Measurements from ENCODE around the gene ARF1.

Gene ARF1

DNA sequence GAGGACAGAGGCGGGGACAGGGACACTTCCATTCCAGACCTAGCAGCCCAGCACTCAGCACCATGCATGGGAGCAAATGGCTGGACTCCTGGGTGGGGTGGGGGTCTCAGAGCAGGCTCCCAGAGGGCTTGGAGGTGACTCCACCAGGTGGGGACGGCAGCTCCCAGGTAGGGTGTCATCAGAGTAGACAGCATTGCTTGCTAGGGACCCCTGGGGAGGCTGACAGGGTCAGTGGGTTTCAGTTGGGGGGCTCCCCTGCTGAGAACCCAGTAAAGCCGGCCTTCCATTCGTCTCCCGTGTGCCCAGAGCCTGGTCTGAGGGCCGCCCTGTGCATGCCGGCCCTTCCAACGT, 62.5 kb downstream of the ARF1 start:
- H3K4me3 ChIP-seq (ENCODE audit: low read depth, low read length): no peak overlapping the region
- TF ChIP-seq, protein P1, sequence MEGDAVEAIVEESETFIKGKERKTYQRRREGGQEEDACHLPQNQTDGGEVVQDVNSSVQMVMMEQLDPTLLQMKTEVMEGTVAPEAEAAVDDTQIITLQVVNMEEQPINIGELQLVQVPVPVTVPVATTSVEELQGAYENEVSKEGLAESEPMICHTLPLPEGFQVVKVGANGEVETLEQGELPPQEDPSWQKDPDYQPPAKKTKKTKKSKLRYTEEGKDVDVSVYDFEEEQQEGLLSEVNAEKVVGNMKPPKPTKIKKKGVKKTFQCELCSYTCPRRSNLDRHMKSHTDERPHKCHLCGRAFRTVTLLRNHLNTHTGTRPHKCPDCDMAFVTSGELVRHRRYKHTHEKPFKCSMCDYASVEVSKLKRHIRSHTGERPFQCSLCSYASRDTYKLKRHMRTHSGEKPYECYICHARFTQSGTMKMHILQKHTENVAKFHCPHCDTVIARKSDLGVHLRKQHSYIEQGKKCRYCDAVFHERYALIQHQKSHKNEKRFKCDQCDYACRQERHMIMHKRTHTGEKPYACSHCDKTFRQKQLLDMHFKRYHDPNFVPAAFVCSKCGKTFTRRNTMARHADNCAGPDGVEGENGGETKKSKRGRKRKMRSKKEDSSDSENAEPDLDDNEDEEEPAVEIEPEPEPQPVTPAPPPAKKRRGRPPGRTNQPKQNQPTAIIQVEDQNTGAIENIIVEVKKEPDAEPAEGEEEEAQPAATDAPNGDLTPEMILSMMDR (IDR thresholded peaks at IDR 0.05; ENCODE audit: control insufficient read depth, extremely low read depth, insufficient read depth): no peak
- no peak for DNase-seq (ENCODE audit: low read depth)

DNA sequence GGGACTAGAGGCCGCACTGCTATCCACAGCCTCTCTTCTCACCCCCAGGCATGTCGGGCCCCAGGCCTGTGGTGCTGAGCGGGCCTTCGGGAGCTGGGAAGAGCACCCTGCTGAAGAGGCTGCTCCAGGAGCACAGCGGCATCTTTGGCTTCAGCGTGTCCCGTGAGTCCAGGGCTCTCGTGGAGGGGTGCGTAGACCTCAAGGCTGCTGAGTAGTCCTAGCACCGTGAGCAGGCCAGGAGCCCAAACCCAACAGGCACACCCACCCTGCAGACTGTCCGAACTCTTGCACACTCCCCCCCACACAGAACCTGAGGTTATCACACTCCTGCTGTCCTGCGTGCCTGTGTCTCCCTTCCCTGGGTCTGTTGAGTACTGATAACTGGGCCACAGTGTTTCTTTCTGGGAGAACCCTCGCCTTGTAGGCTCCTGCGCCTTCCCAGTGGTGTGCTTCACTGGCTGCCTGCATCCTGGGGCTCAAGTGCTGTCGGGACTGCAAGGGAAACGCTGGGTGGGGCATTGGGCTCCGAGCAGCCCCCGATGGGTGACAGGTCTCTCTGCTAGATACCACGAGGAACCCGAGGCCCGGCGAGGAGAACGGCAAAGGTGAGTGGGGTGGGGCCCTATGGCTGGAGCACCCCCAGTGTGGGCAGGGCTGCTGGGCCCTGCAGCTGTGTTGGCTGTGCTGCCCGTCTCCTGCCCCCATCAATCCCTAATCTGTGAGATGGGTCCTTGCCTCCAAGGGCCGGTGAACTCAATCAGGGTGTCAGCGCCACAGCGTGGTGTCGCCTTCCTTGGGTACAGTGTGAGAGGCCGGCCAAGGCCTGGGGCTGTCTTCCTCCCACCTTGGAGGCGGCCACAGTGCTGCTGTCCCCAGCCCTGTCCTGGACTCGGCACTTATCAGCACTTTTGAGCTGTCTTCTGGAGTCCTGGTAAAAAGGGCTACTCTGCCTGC, 63.2 kb downstream of the ARF1 start:
- no peak for DNase-seq (ENCODE audit: low read depth)
- no peak overlapping the region for H3K4me3 ChIP-seq (ENCODE audit: low read depth, low read length)
- TF ChIP-seq, protein P1 (IDR thresholded peaks at IDR 0.05; ENCODE audit: control insufficient read depth, extremely low read depth, insufficient read depth): no peak

DNA sequence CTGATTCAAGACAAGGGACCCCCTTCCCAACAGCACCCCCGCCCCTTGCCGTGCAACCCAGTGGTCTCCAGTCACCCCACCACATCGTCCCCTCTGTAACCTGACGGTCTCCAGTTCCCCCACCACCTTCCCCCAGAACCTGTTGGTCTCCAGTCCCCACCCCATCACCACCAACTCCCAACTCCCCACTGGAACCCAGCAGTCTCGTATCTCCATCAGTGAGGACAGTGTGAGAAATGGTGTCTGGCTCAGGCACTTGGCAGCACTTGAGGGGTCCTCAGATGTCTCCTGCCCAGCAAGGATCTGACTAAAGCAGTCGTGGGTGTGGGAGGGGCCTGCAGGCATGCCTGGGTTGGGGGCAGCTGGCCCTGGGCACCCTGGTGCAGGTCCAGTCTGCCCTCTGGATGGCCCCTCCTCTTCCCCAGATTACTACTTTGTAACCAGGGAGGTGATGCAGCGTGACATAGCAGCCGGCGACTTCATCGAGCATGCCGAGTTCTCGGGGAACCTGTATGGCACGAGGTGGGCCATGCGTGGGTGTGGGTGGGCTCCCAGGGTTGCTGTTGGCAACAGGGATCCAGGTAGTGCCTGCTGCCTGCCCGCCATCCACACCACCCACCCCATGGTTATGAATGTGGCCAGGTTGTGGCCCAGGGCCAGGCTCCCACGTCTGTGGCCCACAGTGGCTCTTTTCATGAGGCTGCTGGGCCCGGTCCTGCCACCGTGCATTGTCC, 64.1 kb downstream of the ARF1 start:
- TF ChIP-seq, protein P1 (IDR thresholded peaks at IDR 0.05; ENCODE audit: control insufficient read depth, extremely low read depth, insufficient read depth): no peak
- DNase-seq (ENCODE audit: low read depth): no peak
- no peak overlapping the region for H3K4me3 ChIP-seq (ENCODE audit: low read depth, low read length)

GRCh38 chr1:228147151-228147693, 64.7 kb downstream of the ARF1 start:
- no peak overlapping the region for H3K4me3 ChIP-seq (ENCODE audit: low read depth, low read length)
- TF ChIP-seq, protein P1 (IDR thresholded peaks at IDR 0.05; ENCODE audit: control insufficient read depth, extremely low read depth, insufficient read depth): no peak
- DNase-seq (ENCODE audit: low read depth): no peak

GRCh38 chr1:228147768-228148167, 65.3 kb downstream of the ARF1 start:
- H3K4me3 ChIP-seq (ENCODE audit: low read depth, low read length): no peak overlapping the region
- TF ChIP-seq, protein P1 (IDR thresholded peaks at IDR 0.05; ENCODE audit: control insufficient read depth, extremely low read depth, insufficient read depth): no peak
- no peak for DNase-seq (ENCODE audit: low read depth)

GRCh38 chr1:228148196-228148861, 65.8 kb downstream of the ARF1 start:
- DNase-seq (ENCODE audit: low read depth): no peak
- H3K4me3 ChIP-seq (ENCODE audit: low read depth, low read length): no peak overlapping the region
- TF ChIP-seq, protein P1 (IDR thresholded peaks at IDR 0.05; ENCODE audit: control insufficient read depth, extremely low read depth, insufficient read depth): no peak
